GM10266 (cell line): Measurements from ENCODE around the gene NOL9.

ENCODE experiments used
- DNase-seq: peaks from one replicate; pipeline ENCODE4 v3.0.0; 2012; ENCODE audit errors: extremely low spot score
- TF ChIP-seq, protein P1 (sequence below): IDR thresholded peaks from 2 replicates; pipeline ENCODE4 v1.5.1; 2012; ENCODE audit warnings: mild to moderate bottlenecking, low read depth; ENCODE audit not compliant: control insufficient read depth, insufficient read depth; ENCODE audit errors: missing control alignments

Gene NOL9

DNA sequence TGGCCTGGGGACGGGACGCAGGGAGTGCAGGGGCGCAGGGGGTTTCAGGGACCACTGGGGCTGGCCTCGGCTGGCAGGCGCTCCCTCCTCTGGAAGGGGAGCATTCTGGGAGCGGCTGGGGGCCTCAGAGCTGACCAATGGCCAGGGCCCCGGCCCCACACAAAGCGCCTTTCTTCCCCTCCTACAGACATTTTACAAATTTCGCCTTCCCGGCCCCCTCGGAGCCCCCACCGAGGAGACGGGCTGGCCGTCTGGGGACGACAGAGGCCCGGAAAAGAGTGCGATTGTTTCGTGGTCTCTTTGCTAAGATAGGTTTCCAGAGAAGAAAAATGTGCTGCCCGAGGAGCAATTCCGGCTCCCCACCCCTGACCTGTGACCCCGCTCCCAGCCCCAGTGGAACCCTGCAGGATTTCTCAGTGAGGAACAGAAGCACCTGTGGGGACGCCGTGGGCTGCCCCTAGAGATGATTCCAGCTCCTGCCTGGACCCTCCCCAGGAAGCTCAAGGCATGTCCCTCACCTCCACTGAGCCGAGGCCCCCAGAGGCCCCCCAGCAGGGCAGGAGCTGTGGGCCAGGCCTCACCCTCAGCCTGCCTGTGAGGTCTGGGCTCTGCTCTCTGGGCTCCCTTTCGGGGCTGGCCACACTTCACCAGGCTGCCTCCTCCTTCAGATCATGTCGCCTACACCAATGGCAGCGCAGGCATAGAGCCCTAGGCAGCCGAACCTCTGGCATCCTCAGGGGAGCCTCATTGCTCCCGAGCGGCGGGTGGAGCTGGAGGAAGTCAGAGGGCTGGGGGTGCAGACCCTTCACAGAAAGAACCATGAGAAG, 47.9 kb downstream of the NOL9 start:
- TF ChIP-seq, protein P1, sequence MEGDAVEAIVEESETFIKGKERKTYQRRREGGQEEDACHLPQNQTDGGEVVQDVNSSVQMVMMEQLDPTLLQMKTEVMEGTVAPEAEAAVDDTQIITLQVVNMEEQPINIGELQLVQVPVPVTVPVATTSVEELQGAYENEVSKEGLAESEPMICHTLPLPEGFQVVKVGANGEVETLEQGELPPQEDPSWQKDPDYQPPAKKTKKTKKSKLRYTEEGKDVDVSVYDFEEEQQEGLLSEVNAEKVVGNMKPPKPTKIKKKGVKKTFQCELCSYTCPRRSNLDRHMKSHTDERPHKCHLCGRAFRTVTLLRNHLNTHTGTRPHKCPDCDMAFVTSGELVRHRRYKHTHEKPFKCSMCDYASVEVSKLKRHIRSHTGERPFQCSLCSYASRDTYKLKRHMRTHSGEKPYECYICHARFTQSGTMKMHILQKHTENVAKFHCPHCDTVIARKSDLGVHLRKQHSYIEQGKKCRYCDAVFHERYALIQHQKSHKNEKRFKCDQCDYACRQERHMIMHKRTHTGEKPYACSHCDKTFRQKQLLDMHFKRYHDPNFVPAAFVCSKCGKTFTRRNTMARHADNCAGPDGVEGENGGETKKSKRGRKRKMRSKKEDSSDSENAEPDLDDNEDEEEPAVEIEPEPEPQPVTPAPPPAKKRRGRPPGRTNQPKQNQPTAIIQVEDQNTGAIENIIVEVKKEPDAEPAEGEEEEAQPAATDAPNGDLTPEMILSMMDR: no peak
- DNase-seq: no peak

- DNase-seq: no peak
- TF ChIP-seq, protein P1: no peak
Measured at GRCh38 chr1:6505367-6506209, 48.7 kb downstream of the NOL9 start.

DNA sequence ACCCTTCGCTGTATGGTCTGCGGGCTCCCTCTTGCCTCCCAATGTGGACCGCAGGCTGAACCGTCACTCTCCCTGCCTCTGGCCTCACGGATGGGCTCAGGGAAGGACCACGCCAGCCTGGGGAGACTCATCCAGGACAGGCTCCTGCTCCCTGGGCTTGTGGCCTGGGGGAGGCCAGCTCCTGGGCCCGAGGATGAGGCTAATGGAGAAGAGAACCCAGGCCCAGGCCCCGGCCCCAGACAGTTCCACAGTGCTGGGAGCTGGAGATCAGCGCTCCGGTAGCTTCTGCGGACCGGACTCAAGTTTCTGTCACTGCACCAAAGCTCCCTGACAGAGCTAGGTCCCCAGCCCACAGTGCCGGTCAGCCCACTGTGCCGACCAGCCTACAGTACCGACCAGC, 49.4 kb downstream of the NOL9 start:
- no peak for DNase-seq
- TF ChIP-seq, protein P1: no peak

GRCh38 chr1:6503884-6504602, 50.3 kb downstream of the NOL9 start:
- no peak for DNase-seq
- TF ChIP-seq, protein P1: no peak

GRCh38 chr1:6502000-6502891, 52.1 kb downstream of the NOL9 start:
- DNase-seq: no peak
- TF ChIP-seq, protein P1: no peak

DNA sequence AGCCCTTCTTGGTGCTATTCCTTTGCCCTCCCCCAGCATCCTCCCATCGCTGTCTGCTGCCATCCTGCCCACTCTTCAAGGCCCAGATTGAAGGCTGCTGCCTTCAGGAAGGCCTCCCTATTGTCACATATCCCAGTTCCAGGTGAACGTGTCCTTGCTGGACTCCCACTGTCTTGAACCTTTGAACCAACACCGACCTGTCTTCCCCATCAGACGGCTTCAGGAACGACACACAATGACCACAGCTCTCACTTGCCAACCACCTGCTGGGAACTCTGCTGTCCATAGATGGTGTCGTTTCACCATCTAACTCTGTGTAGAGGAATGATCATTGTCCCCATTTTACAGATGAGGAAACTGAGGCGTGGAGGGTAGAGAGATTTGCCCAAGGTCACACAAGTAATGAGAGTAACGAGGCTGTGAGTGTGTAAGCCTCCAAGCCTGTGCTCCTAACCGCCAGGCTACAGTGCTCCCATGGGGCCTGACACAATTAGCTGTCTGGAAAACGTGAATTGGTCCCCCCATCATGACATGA, 53.0 kb downstream of the NOL9 start:
- TF ChIP-seq, protein P1: no peak
- no peak for DNase-seq
